ENCODE data around the gene MRPS35. TPM values are rescaled to one million over a fixed set of nuclear protein-coding genes. Genes with fewer than 3 reads are reported as not detected.

MRPS35 gene
- total and polyA plus RNA-seq, 2 donors from 2014 or later, result 40.1 to 97.8 TPM

DNA sequence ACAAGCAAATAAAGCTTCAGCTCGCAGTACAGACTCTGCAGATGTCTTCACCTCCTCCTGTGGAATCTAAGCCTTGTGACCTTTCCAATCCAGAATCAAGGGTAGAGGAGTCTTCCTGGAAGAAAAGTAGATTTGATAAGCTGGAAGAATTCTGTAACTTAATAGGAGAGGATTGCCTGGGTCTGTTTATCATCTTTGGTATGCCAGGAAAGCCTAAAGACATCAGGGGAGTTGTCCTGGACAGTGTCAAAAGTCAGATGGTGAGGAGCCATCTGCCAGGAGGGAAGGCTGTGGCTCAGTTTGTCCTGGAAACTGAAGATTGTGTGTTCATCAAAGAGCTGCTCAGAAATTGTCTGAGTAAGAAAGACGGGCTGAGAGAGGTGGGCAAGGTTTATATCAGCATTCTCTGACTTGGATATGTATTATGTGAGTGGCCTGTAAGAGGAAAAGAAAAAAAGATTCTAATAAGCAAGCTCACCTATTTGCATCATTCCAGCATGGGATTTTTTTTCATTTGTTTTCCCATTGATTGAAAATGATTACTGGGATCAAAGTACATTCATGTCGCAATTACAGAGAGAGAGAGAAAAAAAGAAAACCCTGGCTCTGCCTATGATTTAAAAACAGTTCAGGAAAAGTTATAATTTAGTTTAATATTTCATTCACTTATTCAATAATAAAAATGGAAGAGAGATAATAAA is 13.6 kb upstream of the MRPS35 start:
- H3K9me3 ChIP-seq (ENCODE audit: control insufficient read depth in 2 of 3, insufficient read depth in 1 of 3, low read length in 3 of 3), result no peaks in the 10 kb centered on the region
- no peak overlapping the region for H3K4me3 ChIP-seq (ENCODE audit: low read length in 3 of 3)
- no peak overlapping the region for H3K9ac ChIP-seq (ENCODE audit: low read length in 3 of 3)
- no peak for DNase-seq
- H3K4me1 ChIP-seq (ENCODE audit: control insufficient read depth in 2 of 3, insufficient read depth in 2 of 3, low read depth in 1 of 3, low read length in 3 of 3), result no peaks in the 10 kb centered on the region
- H3K27ac ChIP-seq (ENCODE audit: low read depth in 2 of 2, low read length in 2 of 2), result no peak overlapping the region
- H3K27me3 ChIP-seq (ENCODE audit: control insufficient read depth, insufficient read depth, low read length), result no peaks in the 10 kb centered on the region
- intact Hi-C loops (cut with DNase I), result no loop called here
- peaks cover 3 to 19% (median 14%) of the 10 kb centered on the region in 3 donors for H3K36me3 ChIP-seq (ENCODE audit: control insufficient read depth in 2 of 3, insufficient read depth in 3 of 3, low read length in 3 of 3)
- TF ChIP-seq, protein P1, sequence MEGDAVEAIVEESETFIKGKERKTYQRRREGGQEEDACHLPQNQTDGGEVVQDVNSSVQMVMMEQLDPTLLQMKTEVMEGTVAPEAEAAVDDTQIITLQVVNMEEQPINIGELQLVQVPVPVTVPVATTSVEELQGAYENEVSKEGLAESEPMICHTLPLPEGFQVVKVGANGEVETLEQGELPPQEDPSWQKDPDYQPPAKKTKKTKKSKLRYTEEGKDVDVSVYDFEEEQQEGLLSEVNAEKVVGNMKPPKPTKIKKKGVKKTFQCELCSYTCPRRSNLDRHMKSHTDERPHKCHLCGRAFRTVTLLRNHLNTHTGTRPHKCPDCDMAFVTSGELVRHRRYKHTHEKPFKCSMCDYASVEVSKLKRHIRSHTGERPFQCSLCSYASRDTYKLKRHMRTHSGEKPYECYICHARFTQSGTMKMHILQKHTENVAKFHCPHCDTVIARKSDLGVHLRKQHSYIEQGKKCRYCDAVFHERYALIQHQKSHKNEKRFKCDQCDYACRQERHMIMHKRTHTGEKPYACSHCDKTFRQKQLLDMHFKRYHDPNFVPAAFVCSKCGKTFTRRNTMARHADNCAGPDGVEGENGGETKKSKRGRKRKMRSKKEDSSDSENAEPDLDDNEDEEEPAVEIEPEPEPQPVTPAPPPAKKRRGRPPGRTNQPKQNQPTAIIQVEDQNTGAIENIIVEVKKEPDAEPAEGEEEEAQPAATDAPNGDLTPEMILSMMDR (IDR thresholded peaks at IDR 0.05; ENCODE audit: borderline replicate concordance, extremely low read depth, insufficient read depth), result no peak
- FAIRE-seq, result no peak

GRCh38 chr12:27703720-27704452 is 6.7 kb upstream of the MRPS35 start:
- no peaks in the 10 kb centered on the region for H3K27me3 ChIP-seq (ENCODE audit: control insufficient read depth, insufficient read depth, low read length)
- no peak overlapping the region for H3K27ac ChIP-seq (ENCODE audit: low read depth in 2 of 2, low read length in 2 of 2)
- no peak for FAIRE-seq
- intact Hi-C loops (cut with DNase I), result no loop called here
- peak in 4 of 5 donors; percentile 61 to 90 (median 82) for DNase-seq
- no peak overlapping the region for H3K4me3 ChIP-seq (ENCODE audit: low read length in 3 of 3)
- no peaks in the 10 kb centered on the region for H3K9me3 ChIP-seq (ENCODE audit: control insufficient read depth in 2 of 3, insufficient read depth in 1 of 3, low read length in 3 of 3)
- TF ChIP-seq, protein P1 (IDR thresholded peaks at IDR 0.05; ENCODE audit: borderline replicate concordance, extremely low read depth, insufficient read depth), result peak; percentile 91
- no peak overlapping the region for H3K9ac ChIP-seq (ENCODE audit: low read length in 3 of 3)
- H3K4me1 ChIP-seq (ENCODE audit: control insufficient read depth in 2 of 3, insufficient read depth in 2 of 3, low read depth in 1 of 3, low read length in 3 of 3), result no peaks in the 10 kb centered on the region
- H3K36me3 ChIP-seq (ENCODE audit: control insufficient read depth in 2 of 3, insufficient read depth in 3 of 3, low read length in 3 of 3), result no peaks in the 10 kb centered on the region

GRCh38 chr12:27705263-27705662 is 5.4 kb upstream of the MRPS35 start:
- no peak overlapping the region for H3K9ac ChIP-seq (ENCODE audit: low read length in 3 of 3)
- no peaks in the 10 kb centered on the region for H3K4me1 ChIP-seq (ENCODE audit: control insufficient read depth in 2 of 3, insufficient read depth in 2 of 3, low read depth in 1 of 3, low read length in 3 of 3)
- no peaks in the 10 kb centered on the region for H3K36me3 ChIP-seq (ENCODE audit: control insufficient read depth in 2 of 3, insufficient read depth in 3 of 3, low read length in 3 of 3)
- intact Hi-C loops (cut with DNase I), result no loop called here
- no peaks in the 10 kb centered on the region for H3K27me3 ChIP-seq (ENCODE audit: control insufficient read depth, insufficient read depth, low read length)
- no peaks in the 10 kb centered on the region for H3K9me3 ChIP-seq (ENCODE audit: control insufficient read depth in 2 of 3, insufficient read depth in 1 of 3, low read length in 3 of 3)
- DNase-seq (peak in 4 of 5 donors; percentile 2 to 41 (median 15)), FAIRE-seq (no peak)
- no peak overlapping the region for H3K4me3 ChIP-seq (ENCODE audit: low read length in 3 of 3)
- H3K27ac ChIP-seq (ENCODE audit: low read depth in 2 of 2, low read length in 2 of 2), result no peak overlapping the region
- TF ChIP-seq, protein P1 (IDR thresholded peaks at IDR 0.05; ENCODE audit: borderline replicate concordance, extremely low read depth, insufficient read depth), result no peak

Measured in kidney (tissue), 14 donors.